ENCODE measurements around the gene ASTL. TPM values are rescaled to one million over a fixed set of nuclear protein-coding genes. Genes with fewer than 3 reads are reported as not detected.

ASTL gene
- total and polyA plus RNA-seq, 9 of the 15 experiments (the other 6 are each of a cell fraction or from before 2014, with no cell fraction given), result not detected

- TF ChIP-seq BRCA1 (IDR thresholded peaks at IDR 0.05), result no peak
- no peak for TF ChIP-seq BRCA1 (CRISPR knock-in tag; IDR thresholded peaks at IDR 0.05)
- no peak for TF ChIP-seq OTX1 (CRISPR knock-in tag; IDR thresholded peaks at IDR 0.05)
- TF ChIP-seq PRMT5 (CRISPR knock-in tag; IDR thresholded peaks at IDR 0.05), result no peak
- no peak for TF ChIP-seq DMBX1 (CRISPR knock-in tag; IDR thresholded peaks at IDR 0.05; ENCODE audit: borderline replicate concordance)
- no peak for TF ChIP-seq ARID4B (CRISPR knock-in tag; IDR thresholded peaks at IDR 0.05)
- TF ChIP-seq FOXA3 (CRISPR knock-in tag; conservative IDR thresholded peaks at IDR 0.05 in 1 of 2, IDR thresholded peaks at IDR 0.05 in 1 of 2), result no peak
- TF ChIP-seq PHF20 (IDR thresholded peaks at IDR 0.05; ENCODE audit: partially characterized antibody), result no peak
- TF ChIP-seq ZNF140 (CRISPR knock-in tag; IDR thresholded peaks at IDR 0.05), result no peak
- peak; percentile 91 to 96 (median 95) for TF ChIP-seq CTCF (IDR thresholded peaks at IDR 0.05 in 2 of 3, conservative IDR thresholded peaks at IDR 0.05 in 1 of 3; ENCODE audit: insufficient read depth in 2 of 3, low read depth in 1 of 3, low read length in 3 of 3)
- no peak for TF ChIP-seq CBFB (CRISPR knock-in tag; IDR thresholded peaks at IDR 0.05)
- TF ChIP-seq YY1 (IDR thresholded peaks at IDR 0.05; ENCODE audit: borderline replicate concordance in 1 of 3, control insufficient read depth in 1 of 3, extremely low read depth in 1 of 3, insufficient read depth in 3 of 3, insufficient read length in 1 of 3, insufficient replicate concordance in 2 of 3, low read depth in 1 of 3, low read length in 2 of 3), result peak in 1 of 3 experiments; percentile 37
- TF ChIP-seq ZBTB1 (CRISPR knock-in tag; IDR thresholded peaks at IDR 0.05; ENCODE audit: borderline replicate concordance, low read depth), result no peak
- no peak for TF ChIP-seq POU5F1 (IDR thresholded peaks at IDR 0.05; ENCODE audit: borderline replicate concordance, low read depth, low read length, partially characterized antibody)
- TF ChIP-seq HMGN3 (IDR thresholded peaks at IDR 0.05; ENCODE audit: borderline replicate concordance, extremely low read depth, insufficient read length, low read depth, low read length), result no peak
- no peak for TF ChIP-seq TAF1 (IDR thresholded peaks at IDR 0.05; ENCODE audit: control insufficient read depth, extremely low read depth, insufficient read depth, low read length, severe bottlenecking)
- no peak for TF ChIP-seq PTRF (tag; IDR thresholded peaks at IDR 0.05)
- no peak for TF ChIP-seq ZNF740 (CRISPR knock-in tag; IDR thresholded peaks at IDR 0.05)
- no peak for TF ChIP-seq ZNF740 (tag; IDR thresholded peaks at IDR 0.05)
Measured at GRCh38 chr2:96174251-96175144, 36.2 kb upstream of the ASTL start (continued).
